Esophagus squamous epithelium (tissue), 5 donors: ENCODE measurements around the gene ATP6V0D1. TPM values are rescaled to one million over a fixed set of nuclear protein-coding genes. Genes with fewer than 3 reads are reported as not detected.

Experiments
- DNase-seq: peaks from one replicate; lab custom pipeline; 2025; lab: John Stamatoyannopoulos, UW
- H3K27ac ChIP-seq, 4 donors: fragments of 200-600 bp; sonication (generic); one replicate each; pipeline ENCODE4 v1.5.1; 2016 to 2019; ENCODE audit warnings: mild to moderate bottlenecking in 1 of 4
- H3K27me3 ChIP-seq, 4 donors: fragments of 200-600 bp; sonication (generic); 1 replicate in 3 of 4; 2 replicates in 1 of 4; pipeline versions ENCODE4 v1.5.1 to v1.6.0; 2017 to 2021; ENCODE audit warnings: antibody characterized with exemption in 1 of 4
- H3K36me3 ChIP-seq, 3 donors: fragments of 200-600 bp; sonication (generic); one replicate each; pipeline ENCODE4 v1.5.1; 2016 to 2019
- H3K4me1 ChIP-seq, 3 donors: fragments of 200-600 bp; sonication (generic); one replicate each; pipeline ENCODE4 v1.5.1; 2017 to 2019
- H3K4me3 ChIP-seq, 4 donors: fragments of 200-600 bp; sonication (generic); 1 replicate in 3 of 4; 2 replicates in 1 of 4; pipeline ENCODE4 v1.5.1; 2016 to 2019; ENCODE audit warnings: mild to moderate bottlenecking in 2 of 4, moderate library complexity in 1 of 4
- H3K9me3 ChIP-seq, 3 donors: fragments of 200-600 bp; sonication (generic); one replicate each; pipeline ENCODE4 v1.5.1; 2016 to 2019
- CTCF ChIP-seq, 6 experiments: fragments of 450-650 bp in 4 of 6; fragments of 200-600 bp in 2 of 6; sonication (generic) in 2 of 6; IDR thresholded peaks; one replicate each; pipeline ENCODE4 v1.5.1; 2016 to 2019; ENCODE audit warnings: antibody characterized with exemption in 6 of 6, mild to moderate bottlenecking in 4 of 6, moderate library complexity in 4 of 6
- POLR2A ChIP-seq, 4 donors: fragments of 450-650 bp; IDR thresholded peaks; one replicate each; pipeline ENCODE4 v1.6.1; 2017; ENCODE audit warnings: antibody characterized with exemption in 4 of 4, mild to moderate bottlenecking in 4 of 4, moderate library complexity in 3 of 4
- WGBS, 2 donors: methylation state at CpG; one replicate each; pipeline ENCODE4 v1.1.5; 2018; 5-methylcytosine and 5-hydroxymethylcytosine counted together
- intact Hi-C: fragments of 100-400 bp; cut with DNase I; formaldehyde crosslinking; loops from one replicate; pipeline ENCODE4 v1.15.0; 2022
- total RNA-seq, 4 donors: library from RNA; depleted of rRNA; stranded (reverse); fragments of >200 nt; gene quantifications; one replicate each; pipeline ENCODE4 v1.1.0, GENCODE V29; 2016
- donor health status: DM: yes; HTN: yes; CAD: no.

Gene ATP6V0D1
- total RNA-seq, 4 donors from 2014 or later, result 99.4 to 158 (median 131) TPM

GRCh38 chr16:67454852-67455251 lies 26.1 kb downstream of the ATP6V0D1 start:
- DNase-seq, result no peak
- H3K4me3 ChIP-seq, result no peak overlapping the region
- no peaks in the 10 kb centered on the region for H3K27me3 ChIP-seq
- H3K4me1 ChIP-seq, result peaks cover 34 to 75% (median 56%) of the 10 kb centered on the region in 3 donors
- intact Hi-C loops, result no loop called here
- 100% methylated on average over 5 of the region's 6 CpGs; no CpG with 5 or more reads in 1 of the 2 donors for WGBS, 2 donors
- H3K9me3 ChIP-seq, result no peaks in the 10 kb centered on the region
- H3K27ac ChIP-seq, result no peak overlapping the region
- H3K36me3 ChIP-seq, result peaks cover 0 to 41% (median 23%) of the 10 kb centered on the region in 3 donors
- no peak for TF ChIP-seq CTCF (IDR thresholded peaks at IDR 0.05)
- TF ChIP-seq POLR2A (IDR thresholded peaks at IDR 0.05), result no peak

GRCh38 chr16:67454104-67454503 lies 26.9 kb downstream of the ATP6V0D1 start:
- H3K27ac ChIP-seq, result no peak overlapping the region
- TF ChIP-seq CTCF (IDR thresholded peaks at IDR 0.05) (no peak), POLR2A (IDR thresholded peaks at IDR 0.05) (no peak)
- no peak for DNase-seq
- H3K4me1 ChIP-seq, result peaks cover 27 to 75% (median 49%) of the 10 kb centered on the region in 3 donors
- H3K4me3 ChIP-seq, result no peak overlapping the region
- no peaks in the 10 kb centered on the region for H3K9me3 ChIP-seq
- H3K27me3 ChIP-seq, result no peaks in the 10 kb centered on the region
- peaks cover 0 to 48% (median 23%) of the 10 kb centered on the region in 3 donors for H3K36me3 ChIP-seq
- intact Hi-C loops, result no loop called here
- WGBS, 2 donors, result 94 to 96% methylated on average over 5 of the region's 5 CpGs

- WGBS, 2 donors, result 57% methylated on average over 1 of the region's 2 CpGs; no CpG with 5 or more reads in 1 of the 2 donors
- H3K4me1 ChIP-seq, result peaks cover 9 to 70% (median 35%) of the 10 kb centered on the region in 3 donors
- no peaks in the 10 kb centered on the region for H3K27me3 ChIP-seq
- H3K27ac ChIP-seq, result peak overlapping the region in 3 of 4 donors; percentile 29 to 70 (median 36)
- TF ChIP-seq POLR2A (IDR thresholded peaks at IDR 0.05) (no peak), CTCF (IDR thresholded peaks at IDR 0.05) (no peak)
- intact Hi-C loops, result no loop called here
- H3K9me3 ChIP-seq, result no peaks in the 10 kb centered on the region
- no peak overlapping the region for H3K4me3 ChIP-seq
- H3K36me3 ChIP-seq, result peaks cover 0 to 71% (median 24%) of the 10 kb centered on the region in 3 donors
- DNase-seq, result no peak
Observed at GRCh38 chr16:67451704-67452435, 29.1 kb downstream of the ATP6V0D1 start.

- WGBS, 2 donors, result 80 to 94% methylated on average over 12 of the region's 12 CpGs
- intact Hi-C loops, result no loop called here
- no peak for DNase-seq
- no peaks in the 10 kb centered on the region for H3K27me3 ChIP-seq
- H3K4me1 ChIP-seq, result peaks cover 11 to 70% (median 35%) of the 10 kb centered on the region in 3 donors
- no peaks in the 10 kb centered on the region for H3K9me3 ChIP-seq
- peaks cover 0 to 77% (median 27%) of the 10 kb centered on the region in 3 donors for H3K36me3 ChIP-seq
- H3K27ac ChIP-seq, result peak overlapping the region in 3 of 4 donors; percentile 29 to 70 (median 36)
- no peak for TF ChIP-seq CTCF (IDR thresholded peaks at IDR 0.05)
- no peak for TF ChIP-seq POLR2A (IDR thresholded peaks at IDR 0.05)
- no peak overlapping the region for H3K4me3 ChIP-seq
Observed at GRCh38 chr16:67451061-67451703, 29.8 kb downstream of the ATP6V0D1 start.

- intact Hi-C loops, result no loop called here
- H3K9me3 ChIP-seq, result no peaks in the 10 kb centered on the region
- no peak overlapping the region for H3K4me3 ChIP-seq
- peak overlapping the region in 1 of 4 donors; percentile 23 for H3K27ac ChIP-seq
- WGBS, 2 donors, result 60 to 100% methylated on average over 1 to 2 of the region's 3 CpGs
- TF ChIP-seq CTCF (IDR thresholded peaks at IDR 0.05), result no peak
- TF ChIP-seq POLR2A (IDR thresholded peaks at IDR 0.05), result no peak
- peaks cover 13 to 75% (median 46%) of the 10 kb centered on the region in 3 donors for H3K4me1 ChIP-seq
- H3K36me3 ChIP-seq, result peaks cover under 1 to 90% (median 27%) of the 10 kb centered on the region in 3 donors
- no peak for DNase-seq
- H3K27me3 ChIP-seq, result no peaks in the 10 kb centered on the region
Observed at GRCh38 chr16:67449739-67450138, 31.2 kb downstream of the ATP6V0D1 start.
